Forelimb muscle (tissue), 1 donor: ENCODE data around the gene AP4B1. TPM values are rescaled to one million over a fixed set of nuclear protein-coding genes. Genes with fewer than 3 reads are reported as not detected.
A peak's percentile ranks its signal among the peaks of the same experiment; 100 is the strongest.
"Not testable (repeated sequence)": the region's sequence is repeated elsewhere in the genome, so short reads cannot be mapped to it uniquely, and the experiment has no call there.

Experiments
- DNase-seq: peaks from one replicate; pipeline ENCODE4 v3.0.0-alpha.2; 2013; ENCODE audit warnings: low read depth
- polyA plus RNA-seq: library from polyadenylated mRNA; unstranded; fragments of 120-200 nt; gene quantifications from one replicate; pipeline ENCODE4 v1.2.1, GENCODE V29; 2013; ENCODE audit not compliant: insufficient read length

The AP4B1 gene
- 28.7 TPM for polyA plus RNA-seq

DNA sequence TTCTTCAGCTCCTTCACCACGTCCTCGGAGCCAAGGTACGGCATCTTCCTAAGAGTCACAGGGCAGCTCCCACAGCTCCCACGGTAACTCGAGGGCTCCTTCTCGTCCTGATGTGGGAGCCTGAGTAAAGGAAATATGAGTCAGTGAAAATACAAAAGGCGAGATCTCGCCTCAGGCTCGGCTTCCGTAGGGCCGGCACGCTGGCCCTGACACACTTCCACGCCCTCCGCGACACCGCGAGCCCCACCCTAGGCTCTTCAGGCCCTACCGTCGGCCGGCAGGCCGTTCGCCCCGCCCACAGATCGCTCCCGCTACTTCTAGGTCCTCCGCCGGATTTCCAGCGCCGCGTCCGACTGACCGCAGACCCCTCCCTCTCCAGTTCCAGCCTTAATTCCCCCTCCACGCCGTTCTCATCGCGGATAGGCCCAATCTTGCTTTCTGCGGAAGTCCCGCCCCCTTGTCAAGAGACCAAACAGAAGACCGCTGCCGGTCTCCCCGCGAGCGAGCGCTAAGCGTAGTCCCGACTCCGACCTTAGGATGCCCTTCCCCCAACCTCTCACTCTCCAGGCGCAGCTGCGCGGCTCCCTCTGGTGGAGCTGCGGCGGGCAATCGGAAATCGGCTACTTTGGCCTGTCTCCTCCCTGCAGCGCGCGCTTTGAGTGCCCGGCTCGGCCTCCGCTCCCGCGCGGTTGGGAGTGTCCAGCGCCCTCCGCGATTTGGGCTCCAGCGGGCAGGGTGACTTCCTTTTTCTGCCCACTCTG, at the start of gene AP4B1, which contains the start of gene DCLRE1B:
Gene AP4B1 (minus strand): TSS at position 126 of the 761 bp plus-strand sequence. CDS start 82 bp downstream, at position 44.
Gene DCLRE1B (plus strand): TSS at position 653 of the 761 bp plus-strand sequence. CDS start 261 bp downstream, outside the sequence.
- DNase-seq: peak; percentile 100

DNA sequence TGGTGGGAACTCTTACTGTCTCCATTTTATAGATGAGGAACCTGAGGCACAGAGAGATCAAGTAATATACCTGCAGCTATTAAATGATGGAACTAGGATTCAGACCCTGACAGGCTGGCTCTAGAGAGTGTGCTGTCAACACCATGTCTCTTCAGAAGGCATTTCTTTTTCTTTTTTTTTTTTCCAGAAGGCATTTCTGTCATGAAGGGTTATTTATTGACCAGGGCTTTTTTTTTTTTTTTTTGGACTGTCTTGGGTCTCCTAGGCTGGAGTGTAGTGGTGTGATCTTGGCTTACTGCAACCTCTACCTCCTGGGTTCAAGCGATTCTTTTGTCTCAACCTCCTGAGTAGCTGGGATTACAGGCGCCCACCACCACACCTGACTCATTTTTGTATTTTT, 47.1 kb upstream of the AP4B1 start:
- no peak for DNase-seq

DNA sequence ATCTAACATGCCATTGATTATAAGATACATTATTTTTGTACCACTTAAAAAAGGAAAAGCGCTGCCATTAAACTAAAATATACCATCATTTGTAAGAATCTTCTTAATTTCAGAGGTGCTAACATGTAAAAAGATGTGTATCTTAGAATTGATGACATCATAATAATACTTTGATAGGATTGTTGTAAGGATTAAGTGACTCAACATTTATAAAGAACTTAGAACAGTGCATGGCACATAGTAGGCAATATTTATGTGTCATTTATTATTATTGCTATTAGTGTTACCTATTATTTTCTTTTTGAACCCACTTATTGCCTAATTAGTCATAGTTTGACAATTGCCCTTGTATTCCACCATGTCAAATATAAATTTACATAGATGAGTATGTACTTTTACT, 46.3 kb upstream of the AP4B1 start:
- no peak for DNase-seq

DNA sequence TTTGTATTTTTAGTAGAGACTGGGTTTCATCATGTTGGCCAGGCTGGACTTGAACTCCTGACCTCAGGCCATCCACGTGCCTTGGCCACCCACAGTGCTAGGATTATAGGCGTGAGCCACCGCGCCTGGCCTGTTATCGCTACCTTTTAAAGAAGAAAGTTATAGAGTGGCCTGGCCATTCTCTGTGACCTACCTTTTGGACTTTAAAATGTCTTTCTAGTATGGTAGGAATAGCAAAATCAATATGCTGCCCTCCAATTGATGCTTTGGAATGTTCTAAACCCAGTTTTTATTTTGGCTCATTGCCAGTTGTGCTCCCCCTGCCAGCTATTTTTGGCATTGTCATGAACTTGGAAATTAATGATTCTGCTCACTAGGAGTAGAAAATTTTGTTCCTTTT, 44.4 kb upstream of the AP4B1 start:
- DNase-seq: no peak

DNA sequence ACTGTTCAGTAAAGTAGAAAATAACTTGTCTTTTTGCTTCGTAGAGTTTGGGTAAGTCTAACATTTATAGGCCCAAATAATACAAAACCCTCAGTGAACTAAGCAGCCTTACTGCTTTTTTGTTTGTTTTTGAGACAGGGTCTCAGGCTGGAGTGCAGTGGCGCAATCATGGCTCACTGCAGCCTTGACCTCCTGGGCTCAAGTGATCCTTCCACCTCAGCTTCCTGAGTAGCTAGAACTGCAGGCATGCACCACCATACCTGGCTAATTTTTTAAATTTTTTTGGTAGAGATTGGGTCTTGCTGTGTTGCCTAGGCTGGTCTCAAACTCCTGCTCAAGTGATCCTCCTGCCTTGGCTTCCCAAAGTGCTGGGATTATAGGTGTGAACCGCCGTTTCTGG, 43.6 kb upstream of the AP4B1 start:
- DNase-seq: not testable (repeated sequence)

DNA sequence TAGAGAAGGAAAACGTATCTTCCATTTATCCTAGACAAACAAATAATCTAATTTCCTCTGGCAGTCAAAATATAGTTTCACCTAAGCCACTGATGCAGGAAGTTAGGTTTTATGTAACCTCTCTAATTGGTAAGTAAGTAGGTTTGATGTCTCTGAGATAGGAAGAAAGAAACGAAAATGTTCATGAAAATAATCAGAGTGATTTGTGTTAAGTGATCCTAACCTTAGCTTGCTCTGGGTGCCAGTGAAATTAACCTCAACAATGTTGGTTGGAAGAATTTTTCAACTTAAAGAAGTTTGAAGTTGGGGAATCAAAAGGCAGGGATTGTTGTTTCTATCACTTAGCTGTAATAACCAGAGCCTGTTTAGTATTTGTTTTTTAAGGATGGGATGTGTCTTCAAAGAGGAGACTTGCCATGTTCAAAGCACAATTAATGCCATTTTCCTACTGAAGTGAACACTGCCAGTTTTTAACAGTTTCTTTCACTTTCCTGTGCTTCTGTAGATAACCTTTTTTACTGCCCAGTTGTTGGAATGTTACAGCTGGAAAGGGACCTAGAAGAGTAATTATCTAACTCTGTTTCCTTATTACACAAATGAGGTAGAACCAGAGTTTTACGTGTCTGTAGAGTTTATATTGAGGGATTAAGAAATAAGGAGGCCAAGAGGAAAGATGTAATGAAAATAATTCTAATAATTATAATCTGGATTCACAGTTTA, 42.9 kb upstream of the AP4B1 start:
- DNase-seq: no peak

DNA sequence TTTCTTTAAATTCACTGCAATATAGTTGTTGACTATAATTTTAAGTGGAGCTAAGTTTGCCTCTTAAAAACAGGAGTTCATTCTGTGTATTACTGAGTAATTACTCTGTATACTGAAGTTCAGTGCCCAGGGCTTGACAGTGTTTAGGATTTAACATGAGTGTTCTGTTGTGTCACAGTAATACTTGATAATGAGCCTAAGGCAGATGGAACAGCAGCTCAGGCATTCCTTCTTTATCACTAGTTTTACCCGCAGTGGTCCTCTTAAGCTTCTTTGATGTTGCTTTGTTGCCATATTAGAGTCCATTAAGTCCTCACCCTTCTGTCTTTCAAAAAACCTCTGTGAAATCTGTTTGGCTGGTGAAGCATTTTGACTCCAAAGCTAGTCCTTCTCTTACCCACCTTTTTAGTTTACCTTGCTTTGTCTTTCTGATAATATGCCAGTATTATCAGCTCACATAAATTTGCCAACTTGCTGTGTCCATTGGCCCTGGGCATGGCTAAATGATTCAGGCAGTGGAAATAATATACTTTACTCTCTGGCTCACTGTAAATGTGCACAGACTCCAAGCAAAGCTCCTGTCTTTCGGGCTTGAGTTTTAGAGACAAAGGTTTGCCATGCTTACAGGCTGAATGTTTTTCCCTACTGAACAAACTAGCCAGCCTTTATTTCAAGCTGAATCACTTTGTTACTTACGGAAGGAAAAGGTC, 42.2 kb upstream of the AP4B1 start:
- no peak for DNase-seq

DNA sequence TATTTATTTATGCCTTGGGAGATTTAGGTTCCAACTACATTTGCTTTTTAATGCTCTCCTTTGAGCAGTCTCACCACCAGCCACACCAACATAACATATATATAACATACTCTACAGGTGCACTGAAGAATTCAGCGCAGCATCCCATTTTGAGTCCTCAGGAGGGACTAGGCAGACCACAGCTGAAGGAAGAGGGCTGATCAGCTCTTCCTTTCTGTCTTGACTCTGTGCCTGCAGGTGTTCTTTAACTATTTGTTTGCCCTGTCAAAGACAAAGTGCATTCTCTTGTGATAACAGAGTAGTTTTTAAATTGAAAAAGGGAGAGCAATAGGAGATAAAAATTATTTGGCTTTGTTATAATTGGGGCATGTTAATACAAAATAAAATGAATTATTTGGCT, 41.5 kb upstream of the AP4B1 start:
- no peak for DNase-seq

DNA sequence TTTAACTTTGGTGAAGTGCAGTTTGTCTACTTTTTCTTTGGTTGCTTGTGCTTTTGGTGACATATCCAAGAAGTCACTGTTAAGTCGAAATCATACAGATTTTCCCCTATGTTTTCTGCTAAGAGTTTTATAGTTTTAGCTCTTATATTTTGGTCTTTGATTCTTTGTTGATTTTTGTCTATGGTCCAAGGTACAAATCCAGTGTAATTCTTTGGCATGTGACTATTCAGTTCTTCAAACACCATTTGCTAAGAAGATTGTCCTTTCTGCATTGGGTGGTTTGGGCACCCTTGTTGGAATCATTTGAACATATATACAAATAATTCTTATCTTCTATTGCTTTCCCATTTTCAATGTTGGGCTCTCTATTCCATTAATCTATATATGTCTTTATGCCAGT, 40.7 kb upstream of the AP4B1 start:
- DNase-seq: no peak

DNA sequence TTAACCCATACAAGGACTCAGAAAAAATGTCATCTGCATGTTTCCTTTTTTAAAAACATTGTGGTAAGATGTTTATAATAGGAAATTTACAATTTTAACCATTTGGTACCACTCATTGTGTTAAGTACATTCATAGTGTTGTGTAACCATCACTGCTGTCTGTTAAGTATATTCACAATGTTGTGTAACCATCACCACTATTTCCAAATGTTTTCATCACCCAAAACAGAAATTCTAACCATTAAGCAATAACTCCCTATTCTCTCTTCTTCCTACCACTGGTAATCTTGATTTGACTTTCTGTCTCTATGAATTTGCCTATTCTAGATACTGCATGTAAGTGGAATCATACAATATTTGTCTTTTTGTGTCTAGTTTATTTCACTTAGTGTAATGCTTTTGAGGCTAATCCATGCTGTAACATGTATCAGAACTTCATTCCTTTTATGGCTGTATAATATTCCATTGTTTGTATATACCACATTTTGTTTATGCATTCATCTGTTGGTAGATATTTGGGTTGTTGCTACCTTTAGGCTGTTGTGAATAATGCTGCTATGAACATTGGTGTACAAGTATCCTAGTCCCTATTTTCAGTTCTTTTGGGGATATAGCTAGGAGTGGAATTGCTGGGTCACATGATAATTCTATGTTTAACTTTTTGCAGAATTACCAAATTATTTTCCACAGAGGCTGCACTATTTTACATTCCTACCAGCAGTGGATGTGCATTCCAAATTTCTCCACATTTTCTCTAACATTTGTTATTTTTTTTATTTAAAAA, 38.6 kb upstream of the AP4B1 start:
- DNase-seq: no peak

DNA sequence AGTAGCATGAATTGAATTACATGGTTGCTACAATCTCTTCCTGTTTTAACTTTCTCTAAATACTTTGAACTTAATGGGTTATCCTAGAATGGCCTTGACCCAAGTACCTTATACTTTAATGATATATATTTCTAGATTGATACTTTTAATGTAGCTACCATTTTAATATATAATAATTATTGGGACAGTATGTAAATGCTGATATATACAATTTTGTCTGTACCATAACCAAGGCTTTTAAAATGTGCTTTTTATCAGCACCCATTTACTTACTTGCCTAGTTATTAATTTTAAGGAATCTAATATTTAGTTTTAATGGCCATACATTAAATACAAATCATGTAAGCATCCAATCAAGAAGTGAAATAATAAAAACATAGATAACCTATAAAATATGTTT, 37.9 kb upstream of the AP4B1 start:
- DNase-seq: no peak

DNA sequence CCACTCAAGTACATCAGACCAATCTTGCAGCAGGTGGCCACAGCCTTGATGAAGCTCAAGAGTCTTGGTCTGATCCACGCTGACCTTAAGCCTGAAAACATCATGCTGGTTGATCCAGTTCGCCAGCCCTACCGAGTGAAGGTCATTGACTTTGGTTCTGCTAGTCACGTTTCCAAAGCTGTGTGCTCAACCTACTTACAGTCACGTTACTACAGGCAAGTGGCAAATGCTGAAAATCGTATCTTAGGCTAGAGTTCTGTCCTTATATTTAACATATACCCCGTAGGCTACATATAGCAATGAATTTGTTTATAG, 36.6 kb upstream of the AP4B1 start:
- DNase-seq: no peak

DNA sequence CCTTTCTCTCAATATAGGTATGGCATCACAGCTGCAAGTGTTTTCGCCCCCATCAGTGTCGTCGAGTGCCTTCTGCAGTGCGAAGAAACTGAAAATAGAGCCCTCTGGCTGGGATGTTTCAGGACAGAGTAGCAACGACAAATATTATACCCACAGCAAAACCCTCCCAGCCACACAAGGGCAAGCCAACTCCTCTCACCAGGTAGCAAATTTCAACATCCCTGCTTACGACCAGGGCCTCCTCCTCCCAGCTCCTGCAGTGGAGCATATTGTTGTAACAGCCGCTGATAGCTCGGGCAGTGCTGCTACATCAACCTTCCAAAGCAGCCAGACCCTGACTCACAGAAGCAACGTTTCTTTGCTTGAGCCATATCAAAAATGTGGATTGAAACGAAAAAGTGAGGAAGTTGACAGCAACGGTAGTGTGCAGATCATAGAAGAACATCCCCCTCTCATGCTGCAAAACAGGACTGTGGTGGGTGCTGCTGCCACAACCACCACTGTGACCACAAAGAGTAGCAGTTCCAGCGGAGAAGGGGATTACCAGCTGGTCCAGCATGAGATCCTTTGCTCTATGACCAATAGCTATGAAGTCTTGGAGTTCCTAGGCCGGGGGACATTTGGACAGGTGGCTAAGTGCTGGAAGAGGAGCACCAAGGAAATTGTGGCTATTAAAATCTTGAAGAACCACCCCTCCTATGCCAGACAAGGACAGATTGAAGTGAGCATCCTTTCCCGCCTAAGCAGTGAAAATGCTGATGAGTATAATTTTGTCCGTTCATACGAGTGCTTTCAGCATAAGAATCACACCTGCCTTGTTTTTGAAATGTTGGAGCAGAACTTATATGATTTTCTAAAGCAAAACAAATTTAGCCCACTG, 36.0 kb upstream of the AP4B1 start:
- no peak for DNase-seq

DNA sequence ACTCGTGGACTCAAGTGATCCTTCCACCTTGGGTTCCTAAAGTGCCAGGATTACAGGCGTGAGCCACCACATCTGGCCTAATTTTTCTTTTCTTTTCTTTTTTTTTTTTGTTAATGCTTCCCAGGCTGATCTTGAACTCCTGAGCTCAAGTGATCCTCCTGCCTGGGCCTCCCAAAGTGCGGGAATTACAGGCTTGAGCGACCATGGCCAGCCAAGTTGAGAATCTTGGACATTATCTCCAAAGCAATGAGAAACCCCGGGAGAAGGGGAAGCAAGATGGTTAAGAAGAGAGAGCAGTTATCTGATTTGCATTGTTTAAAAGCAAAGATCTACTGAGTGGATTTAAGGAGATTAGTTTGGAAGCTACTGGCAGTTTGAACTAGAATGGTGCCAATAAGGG, 33.6 kb upstream of the AP4B1 start:
- no peak for DNase-seq

DNA sequence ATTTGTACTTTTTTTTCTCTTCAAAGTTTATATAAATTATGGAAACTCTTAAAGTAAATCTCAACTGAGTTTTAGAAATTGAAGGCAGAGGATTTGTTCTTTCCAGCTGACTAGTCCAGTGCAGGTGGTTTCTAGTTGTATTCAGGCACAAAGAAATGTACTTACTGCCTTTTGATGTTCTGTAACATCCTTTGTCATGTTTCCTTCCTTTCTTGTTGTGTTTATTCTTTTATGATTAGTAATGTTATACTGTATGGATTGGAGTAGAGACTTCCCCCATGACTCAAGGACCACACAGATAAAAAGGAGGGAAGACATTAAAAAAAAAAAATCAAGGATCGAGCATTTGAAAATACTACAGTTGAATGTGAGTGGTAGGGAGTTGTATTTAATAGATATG, 32.5 kb upstream of the AP4B1 start:
- no peak for DNase-seq

DNA sequence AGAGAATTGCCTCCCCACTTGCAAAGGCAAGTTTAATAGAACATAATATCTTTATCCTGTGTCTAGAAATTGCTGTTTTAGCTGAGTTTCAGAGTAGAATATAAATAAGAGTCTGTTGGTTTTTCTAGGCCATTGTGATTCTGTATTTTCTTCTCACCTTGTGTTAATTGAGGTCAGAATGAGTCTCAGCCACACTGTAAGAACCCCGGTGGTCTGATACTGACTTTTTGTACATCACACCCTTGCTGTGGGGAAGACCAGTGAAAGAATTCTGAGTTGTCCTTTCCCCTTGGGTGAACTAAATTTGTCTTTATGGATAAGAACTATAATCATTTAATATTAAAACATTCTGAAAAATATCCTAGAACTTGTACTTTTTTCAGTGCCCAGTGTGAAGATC, 31.4 kb upstream of the AP4B1 start:
- no peak for DNase-seq

DNA sequence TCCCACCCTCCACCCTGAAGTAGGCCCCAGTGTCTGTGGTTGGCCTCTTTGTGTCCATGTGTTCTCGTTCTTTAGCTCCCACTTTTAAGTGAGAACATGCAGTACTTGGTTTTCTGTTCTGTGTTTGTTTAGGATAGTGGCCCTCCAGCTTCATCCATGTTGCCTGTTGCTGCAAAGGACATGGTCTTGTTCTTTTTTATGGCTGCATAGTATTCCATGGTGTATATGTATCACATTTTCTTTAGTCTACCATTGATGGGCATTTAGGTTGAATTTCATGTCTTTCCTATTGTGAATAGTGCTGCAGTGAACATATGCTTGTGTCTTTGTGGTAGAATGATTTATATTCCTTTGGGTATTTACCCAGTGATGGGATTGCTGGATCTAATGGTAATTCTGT, 30.6 kb upstream of the AP4B1 start:
- DNase-seq: no peak

DNA sequence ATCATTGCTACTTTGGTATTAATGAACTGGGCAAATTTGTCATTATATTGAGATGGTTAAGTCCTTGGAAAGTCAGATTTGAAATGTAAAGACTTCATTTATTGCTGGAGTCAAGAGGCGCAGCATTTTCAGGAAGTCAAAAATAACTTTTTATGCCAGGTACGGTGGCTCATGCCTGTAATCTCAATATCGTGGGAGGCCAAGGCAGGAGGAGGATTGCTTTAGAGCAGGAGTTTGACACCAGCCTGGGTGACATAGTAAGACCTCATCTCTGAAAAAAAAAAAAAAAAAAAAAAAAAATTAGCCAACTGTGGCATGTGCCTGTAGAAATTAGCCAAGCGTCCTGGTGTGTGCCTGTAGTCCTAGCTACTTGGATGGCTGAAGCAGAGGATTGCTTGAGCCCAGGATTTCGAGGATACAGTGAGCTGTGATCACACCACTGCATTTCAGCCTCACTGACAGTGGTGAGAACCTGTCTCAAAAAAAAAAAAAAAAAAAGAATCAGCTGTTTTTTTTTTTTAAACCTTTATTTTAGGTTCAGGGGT, 30.0 kb upstream of the AP4B1 start:
- no peak for DNase-seq

DNA sequence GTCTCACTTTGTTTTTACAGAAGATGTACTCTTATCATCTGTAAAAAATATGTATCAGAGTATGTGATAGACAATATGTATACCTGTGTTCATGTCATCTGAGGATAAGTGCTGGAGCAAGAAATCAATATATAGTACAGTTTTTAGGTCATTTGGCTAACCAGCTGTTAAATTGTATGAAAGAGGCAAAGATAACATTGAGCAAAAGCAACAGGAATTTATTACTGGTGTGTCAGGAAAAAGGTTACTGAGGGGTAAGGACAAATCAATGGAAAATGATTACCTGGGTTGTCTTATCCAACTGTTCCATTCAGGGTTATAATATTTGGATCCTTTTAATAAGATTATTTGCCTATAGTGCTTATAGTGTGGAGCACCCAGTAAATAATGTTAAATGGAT, 29.4 kb upstream of the AP4B1 start:
- DNase-seq: no peak

DNA sequence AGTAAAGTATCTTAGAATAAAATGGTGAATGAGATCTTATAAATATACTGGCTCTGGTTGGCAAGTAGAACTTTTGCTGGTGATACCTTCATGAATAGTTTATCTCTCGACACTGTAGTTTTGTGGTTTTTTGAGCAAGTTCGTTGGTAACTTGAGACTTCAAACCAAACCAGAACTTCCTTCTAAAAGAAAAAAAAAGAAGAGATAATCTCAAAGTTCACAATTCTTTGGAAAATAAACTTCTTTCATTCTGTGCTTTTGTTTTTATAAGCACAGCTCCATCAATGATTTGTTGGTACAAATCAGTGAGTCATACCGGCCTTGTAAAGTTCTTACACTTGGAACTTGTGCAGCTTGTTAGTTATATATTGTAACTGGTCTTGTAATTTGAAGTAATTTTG, 26.9 kb upstream of the AP4B1 start:
- no peak for DNase-seq
